GM12873 (cell line): ENCODE data around the gene PMEL.

ENCODE experiments used
- CTCF ChIP-seq: IDR thresholded peaks from 2 replicates; pipeline ENCODE4 v1.5.1; 2012; ENCODE audit warnings: low read depth, mild to moderate bottlenecking, moderate library complexity, low read length, control low read depth; ENCODE audit not compliant: insufficient read depth; ENCODE audit errors: missing control alignments

The PMEL gene

DNA sequence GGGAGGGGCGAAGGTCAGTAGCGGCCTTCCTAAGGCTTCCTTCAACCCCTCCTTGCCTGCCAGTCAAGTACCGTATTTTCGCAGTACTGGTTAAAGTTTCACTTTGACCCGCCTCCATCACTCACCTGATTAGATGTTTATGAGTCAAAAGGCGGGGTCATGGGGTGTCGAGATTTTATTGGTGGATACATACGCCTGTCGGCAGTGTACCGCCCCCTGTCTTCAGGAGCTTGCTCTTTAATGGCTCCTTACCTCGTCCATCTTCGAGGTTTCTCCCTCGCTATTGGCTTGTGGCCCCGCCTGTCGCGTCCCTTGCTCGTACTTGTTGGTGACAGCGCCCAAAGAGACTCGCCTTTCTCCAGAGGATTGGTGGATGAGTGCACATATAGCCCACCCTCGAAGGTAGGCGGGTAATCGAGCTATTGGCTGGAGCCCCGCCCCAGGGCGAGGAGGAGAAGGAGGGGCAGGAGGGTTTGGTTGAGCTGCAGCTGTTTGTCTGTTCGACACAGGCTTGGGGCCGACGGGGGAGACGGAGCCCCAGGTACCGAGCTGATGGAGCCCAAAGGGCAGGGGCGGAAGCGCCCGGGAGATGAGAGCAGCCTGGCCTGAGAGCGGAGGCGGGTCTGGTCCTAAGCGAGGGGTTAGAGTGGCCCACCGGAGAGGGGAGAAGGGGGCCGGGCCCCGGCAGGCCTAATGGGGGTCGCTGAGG lies 7.9 kb upstream of the PMEL start, which contains the start of gene RAB5B:
Gene RAB5B (plus strand): TSS at position 480 of the 709 bp plus-strand sequence. CDS start 12,883 bp downstream, outside the sequence.
- TF ChIP-seq CTCF: no peak

- TF ChIP-seq CTCF: no peak
These were observed 7.2 kb upstream of the PMEL start for GRCh38 chr12:55972911-55973598.

DNA sequence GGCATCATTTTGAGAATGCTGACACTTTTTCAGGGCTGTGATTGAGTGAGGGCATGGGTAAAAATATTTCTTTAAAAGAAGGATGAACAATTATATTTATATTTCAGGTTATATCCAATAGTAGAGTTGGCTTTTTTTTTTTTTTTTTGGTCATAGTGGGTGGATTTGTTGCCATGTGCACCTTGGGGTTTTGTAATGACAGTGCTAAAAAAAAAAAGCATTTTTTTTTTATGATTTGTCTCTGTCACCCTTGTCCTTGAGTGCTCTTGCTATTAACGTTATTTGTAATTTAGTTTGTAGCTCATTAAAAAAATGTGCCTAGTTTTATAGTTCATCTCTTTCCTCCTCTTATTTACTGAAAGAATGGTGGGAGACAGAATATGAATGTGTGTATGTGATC lies 6.6 kb upstream of the PMEL start:
- no peak for TF ChIP-seq CTCF

- no peak for TF ChIP-seq CTCF
These were observed 6.2 kb upstream of the PMEL start for GRCh38 chr12:55972042-55972441.

- no peak for TF ChIP-seq CTCF
These were observed 4.9 kb upstream of the PMEL start for GRCh38 chr12:55970775-55971174.

- no peak for TF ChIP-seq CTCF
These were observed 3.5 kb upstream of the PMEL start for GRCh38 chr12:55969356-55969755.

GRCh38 chr12:55966408-55967281 lies 803 bp upstream of the PMEL start, which contains the start of gene CDK2:
TSS of gene CDK2 (plus strand) at chr12:55966830. CDS start at chr12:55967009, 179 bp downstream.
- TF ChIP-seq CTCF: no peak
